LNCaP clone FGC (cell line): ENCODE results near the gene ELMOD1.

Experiments
- DNase-seq: peaks from one replicate; pipeline ENCODE4 v3.0.0-alpha.2; 2011; ENCODE audit warnings: low read depth
- H3K4me3 ChIP-seq: 2 replicates; pipeline ENCODE4 v1.5.1; 2011; ENCODE audit warnings: mild to moderate bottlenecking, low read depth, low read length, control low read depth
- TF ChIP-seq, protein P1 (sequence below): IDR thresholded peaks from 2 replicates; pipeline ENCODE4 v1.5.1; 2012; ENCODE audit warnings: mild to moderate bottlenecking; ENCODE audit not compliant: control insufficient read depth, insufficient read depth; ENCODE audit errors: extremely low read depth

The ELMOD1 gene

DNA sequence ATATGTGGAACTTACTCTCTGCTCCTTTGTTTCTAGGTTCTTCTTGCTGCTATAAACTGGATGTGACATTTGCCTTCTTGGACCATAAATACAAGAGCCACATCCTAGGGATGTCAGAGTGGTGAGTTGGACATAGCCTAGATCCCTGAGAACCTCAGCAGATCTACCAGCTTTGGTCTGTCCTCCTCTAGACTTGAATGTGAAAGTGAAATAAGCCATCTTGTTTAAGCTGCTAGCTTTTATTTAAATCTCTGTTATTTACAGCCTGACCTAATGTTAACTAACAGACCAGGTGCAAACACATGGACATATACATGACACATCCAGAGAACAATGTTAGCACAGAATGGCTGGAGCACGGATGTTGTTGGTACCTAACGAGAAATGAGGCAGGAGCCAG, 85.0 kb downstream of the ELMOD1 start:
- TF ChIP-seq, protein P1, sequence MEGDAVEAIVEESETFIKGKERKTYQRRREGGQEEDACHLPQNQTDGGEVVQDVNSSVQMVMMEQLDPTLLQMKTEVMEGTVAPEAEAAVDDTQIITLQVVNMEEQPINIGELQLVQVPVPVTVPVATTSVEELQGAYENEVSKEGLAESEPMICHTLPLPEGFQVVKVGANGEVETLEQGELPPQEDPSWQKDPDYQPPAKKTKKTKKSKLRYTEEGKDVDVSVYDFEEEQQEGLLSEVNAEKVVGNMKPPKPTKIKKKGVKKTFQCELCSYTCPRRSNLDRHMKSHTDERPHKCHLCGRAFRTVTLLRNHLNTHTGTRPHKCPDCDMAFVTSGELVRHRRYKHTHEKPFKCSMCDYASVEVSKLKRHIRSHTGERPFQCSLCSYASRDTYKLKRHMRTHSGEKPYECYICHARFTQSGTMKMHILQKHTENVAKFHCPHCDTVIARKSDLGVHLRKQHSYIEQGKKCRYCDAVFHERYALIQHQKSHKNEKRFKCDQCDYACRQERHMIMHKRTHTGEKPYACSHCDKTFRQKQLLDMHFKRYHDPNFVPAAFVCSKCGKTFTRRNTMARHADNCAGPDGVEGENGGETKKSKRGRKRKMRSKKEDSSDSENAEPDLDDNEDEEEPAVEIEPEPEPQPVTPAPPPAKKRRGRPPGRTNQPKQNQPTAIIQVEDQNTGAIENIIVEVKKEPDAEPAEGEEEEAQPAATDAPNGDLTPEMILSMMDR: no peak
- no peak overlapping the region for H3K4me3 ChIP-seq
- no peak for DNase-seq

DNA sequence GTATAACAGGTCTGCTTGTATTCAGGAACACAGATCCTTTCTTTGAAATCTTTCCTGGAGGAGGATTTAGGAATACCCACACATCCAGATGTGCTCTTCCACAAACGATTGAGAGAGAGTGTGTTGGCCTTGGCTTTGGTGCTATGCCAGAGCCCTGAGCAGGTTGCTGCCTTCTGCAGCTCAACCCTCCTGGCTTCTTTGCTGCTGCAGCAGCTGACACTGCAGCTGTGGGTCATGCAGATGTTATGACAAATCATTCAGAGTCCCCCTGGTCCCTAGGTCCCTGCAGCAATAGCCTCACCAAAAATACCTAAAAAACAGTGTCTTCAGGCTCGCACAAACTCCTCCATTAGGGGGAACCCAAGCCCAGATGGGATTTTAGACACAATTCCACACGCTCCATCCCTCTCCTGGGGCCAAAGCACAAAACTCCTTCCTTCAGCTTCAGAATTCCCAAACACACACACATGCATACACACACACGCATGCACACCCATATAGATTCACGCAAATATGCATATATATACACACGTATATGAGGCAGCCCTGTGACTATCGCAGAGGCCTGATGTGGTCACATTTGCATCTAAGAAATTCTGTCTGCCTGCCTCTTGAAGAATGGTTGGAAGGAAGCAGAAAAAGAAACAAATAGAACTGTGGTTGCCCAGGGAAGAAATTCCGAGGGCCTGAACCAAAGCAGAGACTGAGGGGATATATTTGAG, 85.5 kb downstream of the ELMOD1 start:
- no peak for DNase-seq
- TF ChIP-seq, protein P1: no peak
- H3K4me3 ChIP-seq: no peak overlapping the region

DNA sequence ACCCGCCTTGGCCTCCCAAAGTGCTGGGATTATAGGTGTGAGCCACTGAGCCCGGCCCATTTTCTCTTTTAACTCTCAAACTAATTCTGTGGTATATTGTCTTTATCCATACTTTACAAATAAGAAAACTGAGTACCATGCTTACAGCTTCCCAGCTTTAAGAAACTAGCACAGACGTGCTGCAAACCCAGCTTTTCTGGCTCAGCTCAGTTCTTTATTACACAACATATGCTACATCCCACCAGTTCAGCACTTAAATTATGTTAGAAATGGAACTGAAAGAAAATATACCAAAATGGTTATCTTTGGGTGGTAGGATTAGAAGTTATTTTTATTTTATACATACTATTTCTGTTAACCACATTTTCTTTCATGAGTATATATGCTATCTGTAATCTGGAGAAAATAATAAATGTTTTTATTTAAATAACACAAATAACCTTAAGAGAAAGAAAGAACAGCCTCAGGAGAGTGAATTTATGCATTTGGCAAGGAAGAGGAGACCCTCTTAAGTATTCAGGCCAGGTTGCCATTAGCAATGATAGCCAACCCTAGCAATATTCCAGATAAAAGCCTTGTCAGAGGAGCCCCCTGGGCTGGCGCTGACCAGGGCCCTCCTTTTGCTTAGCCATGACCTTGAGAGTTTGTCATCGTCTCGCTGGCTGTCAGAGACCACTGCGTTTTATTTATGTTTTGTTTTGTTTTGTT, 87.1 kb downstream of the ELMOD1 start:
- TF ChIP-seq, protein P1: no peak
- no peak for DNase-seq
- H3K4me3 ChIP-seq: no peak overlapping the region

DNA sequence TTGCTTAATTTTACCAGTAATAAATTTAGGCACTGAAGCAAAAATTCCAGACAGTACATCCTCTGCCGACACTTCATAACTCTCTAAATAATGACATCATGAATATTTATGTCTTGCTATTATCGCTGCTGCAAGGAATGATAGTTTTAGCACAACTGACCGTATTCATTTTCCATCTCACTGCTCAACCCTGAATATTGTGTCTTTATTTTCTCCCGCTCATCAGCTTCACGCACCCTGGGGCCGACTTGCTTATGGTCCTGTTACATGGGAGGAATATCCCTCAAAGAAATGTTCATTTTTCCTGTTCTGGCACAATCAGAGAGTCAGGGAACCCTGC, 87.7 kb downstream of the ELMOD1 start:
- TF ChIP-seq, protein P1: no peak
- DNase-seq: no peak
- no peak overlapping the region for H3K4me3 ChIP-seq

DNA sequence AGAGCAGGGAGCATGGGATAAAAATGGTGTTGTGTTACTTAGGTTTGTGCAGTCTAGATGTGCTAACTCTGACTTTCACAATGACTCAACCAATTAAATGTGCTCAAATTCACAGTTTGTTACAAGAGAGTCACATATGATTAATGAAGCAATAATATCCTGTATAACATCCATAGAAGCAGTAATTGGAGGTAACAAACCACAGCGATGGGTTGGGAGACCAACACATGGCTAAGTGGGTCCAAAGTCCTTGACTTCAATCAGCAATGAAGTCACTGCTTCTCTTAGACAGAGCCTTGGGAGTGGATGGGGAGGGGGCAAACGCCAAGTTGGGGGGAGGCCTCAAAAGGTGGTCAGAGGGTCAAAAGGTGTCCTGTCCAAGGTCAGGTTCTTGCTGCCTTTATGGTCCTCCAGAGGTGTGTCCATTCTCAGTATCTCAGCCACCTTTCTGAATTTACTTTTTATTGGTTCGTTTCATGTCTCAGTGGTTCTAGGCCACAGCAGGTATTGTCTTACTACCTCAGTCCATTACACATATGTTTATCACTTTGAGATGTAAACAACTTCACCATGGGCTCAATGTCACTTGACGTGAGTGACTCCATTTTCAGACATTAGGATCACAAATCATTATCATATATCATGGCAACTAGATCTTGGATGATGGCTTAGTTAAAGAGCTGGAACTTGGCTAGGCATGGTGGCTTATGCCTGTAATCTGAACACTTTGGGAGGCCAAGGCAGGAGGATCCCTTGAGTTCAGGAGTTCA, 88.5 kb downstream of the ELMOD1 start:
- DNase-seq: no peak
- TF ChIP-seq, protein P1: no peak
- H3K4me3 ChIP-seq: no peak overlapping the region

DNA sequence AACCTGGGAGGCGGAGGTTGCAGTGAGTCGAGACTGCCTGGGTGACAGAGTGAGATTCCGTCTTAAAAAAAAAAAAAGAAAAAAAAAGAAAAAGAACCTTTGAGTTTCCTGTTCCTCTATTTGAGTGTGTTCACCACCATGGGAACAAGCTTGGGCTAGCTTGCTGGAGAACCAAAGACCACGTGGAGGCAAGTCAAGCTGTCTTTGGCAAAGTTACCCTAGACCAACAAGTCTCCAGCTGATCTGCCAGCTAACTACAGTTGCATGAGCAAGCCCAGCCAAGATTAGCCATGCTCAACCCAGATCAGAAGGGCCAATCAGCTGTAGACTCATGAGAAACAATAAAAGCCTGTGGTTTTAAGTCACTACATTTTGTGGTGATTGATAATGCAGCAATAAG, 91.2 kb downstream of the ELMOD1 start:
- TF ChIP-seq, protein P1: no peak
- no peak for DNase-seq

DNA sequence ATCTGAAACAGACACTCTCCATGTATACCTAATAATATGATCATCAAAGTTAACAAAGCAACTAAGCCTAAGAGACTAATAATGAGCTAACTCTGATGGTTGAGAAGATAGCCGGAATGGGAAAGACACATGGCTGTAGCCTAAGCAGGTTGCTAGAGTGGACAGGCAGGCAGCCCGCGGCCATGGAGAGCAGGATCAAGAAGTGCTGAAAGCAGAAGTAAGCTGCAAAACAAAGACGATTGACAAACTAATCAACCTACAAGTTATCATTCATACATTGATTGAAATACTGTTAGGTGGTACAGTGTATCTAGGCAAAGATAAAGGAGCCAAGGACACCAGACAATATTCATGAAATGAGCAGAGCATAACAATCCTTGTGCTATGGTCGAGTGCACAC, 91.6 kb downstream of the ELMOD1 start:
- TF ChIP-seq, protein P1: no peak
- H3K4me3 ChIP-seq: no peak overlapping the region
- no peak for DNase-seq

More for the DNA sequence above, 91.2 kb downstream of the ELMOD1 start:
- H3K4me3 ChIP-seq: no peak overlapping the region
